ENCODE results near the gene LRCOL1. TPM values are rescaled to one million over a fixed set of nuclear protein-coding genes. Genes with fewer than 3 reads are reported as not detected.

Gene LRCOL1
- total and polyA plus RNA-seq, 2 of the 13 experiments (the other 11 are each of a cell fraction or from before 2014, with no cell fraction given), result not detected

GRCh38 chr12:132571051-132571450 is 39.3 kb downstream of the LRCOL1 start:
- no peak for ATAC-seq
- Histone ChIP-seq H2AFZ (ENCODE audit: low read length) (no peak overlapping the region), H3K27ac (ENCODE audit: extremely low read length, insufficient read depth, low read length) (no peak overlapping the region), H3K9me3 (ENCODE audit: low read length) (no peaks in the 10 kb centered on the region), H3K9ac (ENCODE audit: insufficient read depth, low read depth, low read length) (no peak overlapping the region), H3K4me3 (replicated peaks in 1 of 3; ENCODE audit: insufficient read depth in 1 of 3, low read depth in 2 of 3, low read length in 3 of 3) (no peak overlapping the region), H3K4me1 (ENCODE audit: insufficient read depth, low read length) (no peaks in the 10 kb centered on the region), H3K36me3 (replicated peaks in 1 of 2; ENCODE audit: control insufficient read depth in 1 of 2, insufficient read depth in 2 of 2, low read length in 2 of 2) (peaks cover 4 to 9% of the 10 kb centered on the region in 2 experiments; a peak in 3 of 5 replicates), H3K27me3 (ENCODE audit: control insufficient read depth in 1 of 2, insufficient read depth in 2 of 2, low read length in 2 of 2) (no peaks in the 10 kb centered on the region), H3K79me2 (ENCODE audit: insufficient read depth, low read length) (no peaks in the 10 kb centered on the region), H4K20me1 (ENCODE audit: insufficient read depth, low read length) (peaks cover 4% of the 10 kb centered on the region; the same call in 1 of the 2 replicates), H3K4me2 (ENCODE audit: low read depth, low read length) (no peak overlapping the region)
- 99% methylated on average over 27 of the region's 27 CpGs for WGBS (ENCODE audit: low lambda C conversion rate)
- BruUV-seq (replicated peaks), result no TSS peak
- DNase-seq (ENCODE audit: low spot score), result no peak
- ChIA-PET CTCF (ENCODE audit: low intra/inter-chr PET ratio, low total read pairs) (no interaction called here), POLR2A (no interaction called here)
- FAIRE-seq, result no peak
- intact Hi-C loops (cut with micrococcal nuclease; ENCODE audit: unreplicated experiment) (no loop called here), in situ Hi-C loops (cut with HindIII; ENCODE audit: extremely low pct_ligation_motif_present, low pct_unique_long_range_greater_than_20kb) (no loop called here)
- TF ChIP-seq ZNF280B (CRISPR knock-in tag; IDR thresholded peaks at IDR 0.05; ENCODE audit: borderline replicate concordance), result no peak
- no peak for TF ChIP-seq ATF3 (CRISPR knock-in tag; IDR thresholded peaks at IDR 0.05)
- no peak for TF ChIP-seq ZSCAN21 (CRISPR knock-in tag; IDR thresholded peaks at IDR 0.05; ENCODE audit: borderline replicate concordance)
- no peak for TF ChIP-seq AFF4 (CRISPR knock-in tag; IDR thresholded peaks at IDR 0.05)
- TF ChIP-seq MLXIP (CRISPR knock-in tag; IDR thresholded peaks at IDR 0.05; ENCODE audit: borderline replicate concordance), result no peak
- TF ChIP-seq ZNF350 (CRISPR knock-in tag; IDR thresholded peaks at IDR 0.05; ENCODE audit: borderline replicate concordance, low read depth), result no peak
- no peak; the same call in 1 of the 2 replicates for TF ChIP-seq GABPB1 (CRISPR knock-in tag; IDR thresholded peaks at IDR 0.05)
- TF ChIP-seq MYNN (CRISPR knock-in tag; IDR thresholded peaks at IDR 0.05; ENCODE audit: low read depth), result no peak

Data from HepG2 (cell line).